HG02870 (cell line): ENCODE measurements around the gene IKBKE.

ENCODE experiments used
- ATAC-seq: cut with Tn5 transposase; IDR thresholded peaks from one replicate; pipeline ENCODE4 v1.9.1; 2021; ENCODE audit warnings: mild to moderate bottlenecking, moderate library complexity; ENCODE audit not compliant: unreplicated experiment

IKBKE gene

DNA sequence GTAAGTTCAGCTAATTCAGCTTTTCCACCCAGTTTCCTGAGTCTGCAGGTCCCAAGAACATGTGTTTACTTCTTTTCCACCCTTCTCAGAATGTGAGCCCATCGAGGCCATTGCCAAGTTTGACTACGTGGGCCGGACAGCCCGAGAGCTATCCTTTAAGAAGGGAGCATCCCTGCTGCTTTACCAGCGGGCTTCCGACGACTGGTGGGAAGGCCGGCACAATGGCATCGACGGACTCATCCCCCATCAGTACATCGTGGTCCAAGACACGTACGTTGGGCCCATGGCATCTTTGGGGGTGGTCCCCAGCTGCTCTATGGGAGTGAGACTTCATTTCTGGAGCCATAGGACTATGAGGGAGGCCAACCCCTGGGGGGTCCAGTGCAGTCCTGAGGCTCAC is 17.2 kb upstream of the IKBKE start:
- no peak for ATAC-seq

DNA sequence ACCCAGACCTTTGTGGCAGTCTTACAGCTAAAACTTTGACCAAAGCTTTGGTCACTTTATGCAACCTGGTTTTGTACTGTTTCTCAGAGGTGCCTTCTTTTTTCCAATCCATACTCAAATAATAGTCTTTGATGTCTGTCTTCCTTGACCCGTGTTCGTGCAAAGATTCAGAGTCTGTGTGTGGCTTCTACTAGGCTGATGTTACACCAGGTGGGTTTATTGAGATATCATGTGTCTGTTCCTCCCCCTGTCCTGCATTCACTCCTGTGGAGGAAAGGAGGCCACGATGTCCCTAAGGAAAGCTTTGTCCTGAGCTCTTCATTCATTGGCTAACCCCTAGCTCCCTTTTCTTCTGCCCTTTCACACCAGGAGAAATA is 15.0 kb upstream of the IKBKE start:
- no peak for ATAC-seq

DNA sequence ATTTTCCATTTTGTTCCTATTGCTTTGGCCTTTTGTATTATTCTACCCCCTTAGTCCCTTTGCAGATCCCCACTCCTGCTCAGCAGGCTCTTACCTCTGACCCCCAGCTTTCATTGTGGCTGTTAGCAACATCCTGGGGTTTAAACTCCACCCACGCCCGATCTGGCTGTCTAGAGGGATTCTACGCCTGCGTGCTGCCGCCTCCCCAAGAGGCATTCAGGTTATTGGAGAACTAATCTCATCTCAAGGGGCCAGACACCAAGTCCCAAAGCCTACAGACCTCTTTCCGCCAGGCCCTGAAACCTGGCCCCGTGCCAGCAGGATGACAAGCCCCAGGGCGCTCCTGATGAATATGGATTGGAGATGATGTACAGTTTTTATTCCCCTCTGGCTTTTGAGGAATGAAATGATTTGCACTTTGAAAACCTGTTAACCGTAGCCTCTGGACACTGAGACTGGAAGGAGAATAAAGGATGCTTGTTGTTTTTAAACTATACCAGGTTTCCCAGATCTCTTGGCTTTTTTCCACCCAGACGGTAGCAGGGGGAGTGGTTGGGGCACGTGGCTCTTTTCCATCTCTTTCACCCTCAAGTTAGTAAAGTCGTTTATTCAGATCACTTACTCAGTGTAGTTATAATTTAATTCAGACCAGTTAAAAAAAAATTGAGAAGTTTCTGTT is 14.5 kb upstream of the IKBKE start:
- no peak for ATAC-seq

DNA sequence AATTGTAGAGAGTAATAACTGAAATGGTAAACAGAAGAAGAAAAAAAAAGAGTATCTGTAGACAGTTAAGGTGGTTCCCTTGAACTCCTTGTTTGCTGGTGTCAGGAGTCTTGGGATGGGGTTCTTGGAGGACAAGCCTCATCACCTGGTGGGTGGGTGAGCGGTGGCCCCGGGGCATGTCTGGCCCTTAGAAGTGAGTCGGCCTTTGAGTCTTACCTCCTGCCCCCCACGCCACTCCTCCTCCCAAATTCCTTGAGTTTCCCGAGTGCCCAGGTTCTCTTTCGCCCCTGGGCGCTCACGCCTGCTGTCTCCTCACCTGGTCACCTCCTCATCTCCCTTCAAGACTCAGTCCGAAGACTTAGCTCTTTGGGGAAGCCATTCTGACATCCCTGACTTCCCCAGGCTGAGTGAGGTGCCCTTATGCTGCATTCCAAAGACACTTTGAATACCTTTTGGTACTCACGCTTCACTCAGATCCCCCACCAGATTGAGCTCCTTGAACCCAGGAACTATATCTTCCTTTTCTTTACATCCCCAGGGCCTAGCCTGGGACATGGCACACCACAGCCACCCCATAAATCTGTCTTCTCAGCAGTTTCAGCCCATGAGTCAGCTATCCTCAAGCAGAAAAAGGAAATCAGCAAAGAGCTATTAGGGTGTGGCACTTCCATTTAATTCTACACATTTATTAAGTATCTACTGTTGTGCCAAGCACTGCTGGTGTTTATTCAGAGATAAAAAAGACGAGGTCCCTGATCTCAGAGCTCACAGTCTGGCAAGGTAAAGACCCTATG is 13.5 kb upstream of the IKBKE start:
- ATAC-seq: no peak

DNA sequence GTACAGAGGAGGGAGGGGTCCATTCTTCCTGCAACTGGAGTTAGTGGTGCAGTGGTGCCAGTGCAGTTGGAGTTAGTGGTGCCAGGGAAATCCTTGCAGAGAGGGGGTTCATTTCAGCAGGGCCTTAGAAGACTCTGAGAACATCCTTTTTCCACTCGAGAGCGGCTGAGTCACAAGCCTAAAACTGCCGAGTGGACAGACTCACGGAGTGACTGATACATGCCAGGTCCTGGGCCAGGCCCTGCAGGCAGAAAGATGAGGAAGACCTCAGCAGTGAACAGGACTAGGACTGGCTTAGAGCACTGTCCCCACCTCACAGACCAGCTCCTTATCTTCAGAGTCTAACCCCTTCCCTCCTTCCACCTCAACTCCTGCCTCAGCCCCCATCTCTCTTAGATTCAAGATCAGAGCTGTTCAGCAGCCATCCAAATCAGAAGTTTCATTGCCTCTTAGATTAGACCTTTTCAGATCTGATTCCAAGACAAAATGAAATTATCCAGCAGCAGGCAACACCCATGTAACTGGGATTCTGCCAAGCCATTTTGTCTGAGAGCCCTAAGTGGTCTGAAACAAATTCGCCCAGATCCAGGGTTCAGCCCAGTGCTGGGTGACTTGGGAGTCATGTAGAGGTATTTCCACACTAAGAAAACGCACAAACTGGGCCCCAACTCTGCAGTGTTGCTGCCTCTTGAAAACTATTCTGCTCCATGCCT is 12.7 kb upstream of the IKBKE start:
- no peak for ATAC-seq

DNA sequence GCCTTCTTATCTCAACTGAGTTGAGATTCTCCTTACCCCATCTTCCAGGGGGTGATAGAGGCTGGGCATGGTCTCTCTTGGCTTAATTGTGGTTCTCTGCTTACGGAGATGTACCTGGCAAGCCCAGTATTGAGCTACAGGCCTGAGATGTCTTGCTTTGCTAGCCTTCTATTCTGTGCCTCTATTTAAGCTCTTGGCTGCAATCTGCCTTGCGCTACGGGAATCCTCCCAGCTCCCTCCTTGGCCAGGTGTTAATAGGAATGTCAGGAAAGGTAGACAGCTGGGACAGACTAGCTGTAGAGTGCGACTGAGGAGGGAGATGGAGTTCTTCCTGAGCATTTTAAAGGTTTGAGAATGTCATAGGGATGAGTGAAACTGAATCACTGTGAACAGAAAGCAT is 10.6 kb upstream of the IKBKE start:
- ATAC-seq: no peak

DNA sequence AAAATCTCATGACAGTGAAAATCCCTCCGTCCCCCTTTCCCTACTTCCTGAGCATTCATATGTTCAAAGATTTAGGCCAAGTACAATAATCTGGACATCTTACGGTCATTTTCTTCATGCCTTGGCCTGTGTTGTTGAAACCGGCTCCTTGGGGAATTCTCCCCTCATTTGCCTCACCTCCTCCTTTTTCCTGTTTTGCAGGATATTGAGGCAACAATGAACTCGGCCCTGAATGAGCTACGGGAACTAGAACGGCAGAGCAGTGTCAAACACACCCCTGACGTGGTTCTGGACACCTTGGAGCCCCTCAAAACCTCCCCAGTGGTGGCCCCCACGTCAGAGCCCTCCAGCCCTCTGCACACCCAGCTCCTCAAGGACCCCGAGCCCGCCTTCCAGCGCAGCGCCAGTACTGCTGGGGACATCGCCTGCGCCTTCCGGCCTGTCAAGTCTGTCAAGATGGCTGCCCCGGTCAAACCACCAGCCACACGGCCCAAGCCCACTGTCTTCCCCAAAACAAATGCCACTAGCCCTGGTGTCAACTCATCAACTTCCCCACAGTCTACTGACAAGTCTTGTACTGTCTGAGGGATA is 9.3 kb upstream of the IKBKE start:
- no peak for ATAC-seq

DNA sequence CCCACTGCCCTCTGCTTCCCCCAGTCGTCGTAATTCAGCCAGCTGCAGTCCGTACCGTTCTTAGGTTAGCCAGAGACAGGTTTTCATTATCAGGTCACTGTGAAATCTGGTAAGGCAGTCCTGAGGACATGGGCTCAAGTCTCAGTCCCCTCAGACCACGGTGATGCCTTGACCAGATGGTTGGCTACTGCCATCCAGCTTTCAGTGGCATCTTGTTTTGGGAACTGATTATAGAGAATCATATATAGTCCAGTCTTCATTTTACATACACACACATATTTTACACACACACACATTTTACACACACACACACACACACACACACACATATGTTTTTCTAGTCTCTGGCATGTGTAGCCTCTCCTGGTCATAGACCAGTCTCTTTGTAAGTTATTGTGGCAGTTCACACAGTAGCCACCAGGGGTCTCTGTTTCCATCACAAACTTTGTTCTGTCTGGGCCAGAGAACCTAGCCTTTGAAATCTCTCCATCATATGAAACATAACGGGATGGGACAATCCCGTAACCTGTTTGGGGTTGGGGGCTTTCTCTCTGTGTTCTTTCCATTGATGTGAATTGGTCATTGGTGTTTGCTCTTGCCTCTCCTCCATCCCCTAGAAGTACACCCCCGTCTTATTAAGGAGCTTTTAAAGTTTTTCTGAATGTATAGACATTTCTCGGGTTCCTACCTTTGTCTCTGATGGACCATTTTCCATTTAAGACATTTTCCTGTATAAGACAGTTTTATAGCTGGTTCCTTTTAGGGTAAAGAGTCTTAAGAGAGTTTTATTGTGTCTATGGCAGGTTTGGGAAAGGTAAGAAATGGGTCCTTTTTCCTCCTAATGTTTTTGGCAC is 8.4 kb upstream of the IKBKE start:
- no peak for ATAC-seq

DNA sequence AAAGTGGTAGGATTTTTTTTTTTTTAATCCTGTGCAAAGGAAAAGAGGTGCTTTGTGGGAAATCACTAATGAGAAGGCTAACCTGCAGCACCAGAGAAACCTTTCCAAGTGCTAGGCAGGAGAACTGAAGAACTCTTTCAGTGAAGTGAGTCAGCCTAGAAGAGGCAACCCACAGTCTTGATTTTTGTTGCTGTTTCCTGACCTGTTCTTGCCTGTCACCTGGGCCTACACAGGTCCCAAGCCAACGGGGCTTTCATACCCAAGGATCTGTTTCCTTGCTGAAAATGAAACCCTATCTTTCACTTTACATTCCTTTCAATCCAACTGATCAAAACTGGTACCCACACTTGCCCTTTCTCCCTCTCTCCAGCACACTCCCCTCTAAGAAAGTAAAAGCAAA is 7.1 kb upstream of the IKBKE start:
- no peak for ATAC-seq

DNA sequence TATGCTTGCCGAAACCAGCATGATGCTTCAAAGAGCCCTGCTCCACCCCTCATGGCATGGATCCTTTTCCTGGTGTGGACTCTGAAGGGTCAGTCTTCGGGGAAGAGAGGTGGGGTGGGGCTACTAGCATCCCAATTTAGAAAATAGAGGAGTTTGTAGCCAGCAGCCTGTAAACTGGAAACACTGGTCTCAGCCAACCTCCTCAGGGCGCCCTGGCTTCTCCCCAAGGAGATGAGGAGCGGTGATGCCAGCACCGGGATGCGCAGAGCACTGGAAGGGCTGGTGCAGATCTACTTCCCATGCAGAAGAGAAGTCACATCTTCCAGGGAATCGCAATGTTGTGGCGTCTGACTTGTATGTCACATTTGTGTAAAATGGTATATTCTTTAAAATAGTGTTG is 6.4 kb upstream of the IKBKE start:
- ATAC-seq: no peak

DNA sequence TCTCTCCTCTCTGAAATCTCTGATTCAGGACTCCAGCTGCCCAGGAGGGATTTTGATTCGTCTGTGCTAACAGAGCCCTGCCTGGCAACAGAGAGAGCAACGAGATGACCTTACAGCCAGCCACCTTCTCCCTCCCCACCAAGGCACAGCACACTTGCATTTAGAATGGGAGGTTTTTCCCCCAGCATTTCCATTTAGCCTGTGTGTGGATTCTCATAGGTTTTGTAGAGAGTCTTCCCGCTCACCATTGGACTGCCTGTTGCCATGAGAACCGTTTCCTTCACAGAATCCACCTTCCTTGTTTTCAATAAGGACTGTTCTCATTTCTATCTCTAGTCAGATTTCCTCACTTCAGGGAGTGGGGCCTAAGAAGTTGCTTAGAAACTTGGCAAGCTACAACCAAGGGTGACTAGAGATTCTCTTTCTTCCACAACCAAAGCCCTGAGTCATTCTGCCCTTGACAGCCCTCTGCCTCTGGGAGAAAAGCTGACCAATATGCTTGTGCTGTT is 5.8 kb upstream of the IKBKE start:
- no peak for ATAC-seq

DNA sequence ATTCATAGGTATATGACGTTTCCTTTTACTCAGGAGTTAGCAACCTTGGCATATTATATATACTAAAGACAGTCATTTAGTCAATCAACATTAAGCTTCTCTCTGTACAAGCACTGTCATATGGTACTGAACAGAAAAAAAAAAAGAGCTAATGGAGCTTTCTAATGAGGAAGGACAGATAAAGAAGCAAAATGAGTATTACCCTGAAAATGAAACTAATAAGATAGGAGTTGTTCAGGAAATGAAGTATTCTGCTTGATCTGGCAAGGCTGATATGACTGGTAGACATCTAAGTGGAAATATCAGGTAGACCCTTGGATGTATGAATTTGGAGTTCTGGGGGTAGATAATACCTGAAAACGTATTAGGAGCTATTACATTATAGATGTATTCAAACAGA is 4.3 kb upstream of the IKBKE start:
- peak; percentile 27 for ATAC-seq

DNA sequence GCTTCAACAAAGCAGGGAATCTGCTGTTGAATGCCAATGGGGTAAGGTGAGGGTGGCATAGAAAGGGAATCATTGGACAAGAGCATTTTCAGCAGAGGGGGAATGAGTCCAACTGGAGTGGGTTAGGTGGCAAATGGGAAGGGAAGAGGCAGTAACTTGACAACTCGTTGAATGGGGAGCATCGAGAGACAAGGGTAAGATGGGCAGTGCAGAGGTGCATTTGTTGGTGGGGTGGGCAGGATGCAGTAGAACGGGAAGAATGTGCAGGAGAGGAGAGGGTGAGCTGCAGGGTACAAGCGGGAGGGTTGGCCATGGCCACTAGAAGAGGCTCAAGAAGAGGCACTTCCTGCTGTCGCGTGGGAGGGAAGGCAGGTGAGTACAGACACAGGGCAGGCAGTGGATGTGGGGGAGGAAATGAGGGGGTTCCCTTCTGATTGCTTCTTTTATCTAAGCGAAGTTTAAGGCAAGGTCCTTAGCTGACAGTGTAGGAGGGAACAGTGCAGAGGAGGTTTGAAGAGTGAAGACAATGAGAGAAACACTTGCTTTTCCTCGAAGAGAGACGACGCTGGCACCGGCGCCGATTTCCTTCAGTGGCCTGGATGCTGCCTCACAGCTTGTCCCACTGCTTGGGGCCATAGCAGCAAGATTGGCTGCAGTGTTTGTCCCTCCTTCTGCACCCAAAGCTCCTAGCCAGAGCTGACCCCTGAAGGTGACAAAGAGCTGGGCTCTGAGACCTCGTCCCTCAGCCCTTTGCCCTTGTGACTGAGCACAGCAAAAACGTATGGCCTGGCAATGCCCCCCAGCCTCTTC is 3.2 kb upstream of the IKBKE start:
- no peak for ATAC-seq

DNA sequence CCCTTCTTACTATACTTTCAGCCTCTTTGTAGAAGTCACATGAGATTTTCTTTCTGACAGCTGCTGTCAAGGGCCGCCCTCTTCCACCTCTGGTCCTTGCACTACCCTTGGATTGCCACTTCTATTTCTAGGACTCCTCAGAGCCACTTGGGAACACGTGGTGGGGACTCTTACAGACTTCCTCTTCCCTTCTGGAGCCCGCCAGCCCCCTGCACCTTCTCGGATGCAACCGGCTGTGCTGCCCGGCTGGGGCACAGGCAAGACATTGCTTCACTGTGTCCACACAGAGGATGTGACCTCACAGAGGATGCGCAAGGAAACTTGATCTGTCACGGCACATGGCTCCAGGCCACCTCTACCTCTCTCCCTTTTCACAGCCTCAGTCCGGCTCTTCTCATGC is 2.4 kb upstream of the IKBKE start:
- no peak for ATAC-seq

DNA sequence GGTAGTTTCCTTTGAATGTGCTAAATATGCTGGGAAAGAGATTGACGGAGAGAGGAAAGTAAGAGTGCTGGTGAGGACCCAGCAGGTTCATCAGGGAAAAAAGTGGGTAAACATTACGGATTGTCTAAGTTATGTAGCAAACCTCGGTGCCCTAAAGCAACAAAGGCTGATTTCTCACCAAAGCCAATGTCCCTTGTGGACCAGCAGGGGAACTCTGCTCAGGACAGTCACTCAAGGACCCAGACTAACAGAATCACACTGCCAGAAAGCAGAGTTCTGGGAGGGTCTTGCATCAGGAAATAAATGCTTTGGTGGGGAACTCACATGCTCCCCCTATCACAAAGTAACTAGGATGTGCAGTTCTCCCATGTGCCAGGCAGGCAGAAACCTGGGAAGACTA is 1.7 kb upstream of the IKBKE start:
- ATAC-seq: no peak

DNA sequence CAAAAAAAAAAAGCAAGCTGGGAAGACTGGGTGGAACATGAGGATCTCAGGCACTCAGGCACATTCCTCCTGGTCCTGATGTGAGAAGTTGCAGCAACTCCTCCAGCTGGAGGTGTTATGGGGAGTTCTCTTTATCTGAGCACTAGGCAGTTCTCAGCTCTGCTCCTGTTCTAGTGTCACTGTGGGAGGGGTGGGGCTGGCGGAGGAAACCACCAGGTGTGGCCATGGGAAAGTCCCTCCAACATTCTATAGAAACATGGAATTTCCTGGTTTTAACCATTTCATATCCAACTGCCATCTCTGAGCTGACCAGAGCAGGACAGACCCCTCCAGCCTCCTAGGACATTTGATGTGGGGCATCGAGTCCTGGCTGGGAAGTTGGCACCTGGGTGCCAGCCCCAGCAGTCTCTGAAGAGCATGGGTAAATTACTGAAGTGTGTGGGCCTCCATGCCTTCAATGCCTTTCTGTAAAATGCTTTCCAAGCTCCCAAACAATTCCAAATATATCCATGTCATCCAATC is 804 bp upstream of the IKBKE start:
- ATAC-seq: no peak

DNA sequence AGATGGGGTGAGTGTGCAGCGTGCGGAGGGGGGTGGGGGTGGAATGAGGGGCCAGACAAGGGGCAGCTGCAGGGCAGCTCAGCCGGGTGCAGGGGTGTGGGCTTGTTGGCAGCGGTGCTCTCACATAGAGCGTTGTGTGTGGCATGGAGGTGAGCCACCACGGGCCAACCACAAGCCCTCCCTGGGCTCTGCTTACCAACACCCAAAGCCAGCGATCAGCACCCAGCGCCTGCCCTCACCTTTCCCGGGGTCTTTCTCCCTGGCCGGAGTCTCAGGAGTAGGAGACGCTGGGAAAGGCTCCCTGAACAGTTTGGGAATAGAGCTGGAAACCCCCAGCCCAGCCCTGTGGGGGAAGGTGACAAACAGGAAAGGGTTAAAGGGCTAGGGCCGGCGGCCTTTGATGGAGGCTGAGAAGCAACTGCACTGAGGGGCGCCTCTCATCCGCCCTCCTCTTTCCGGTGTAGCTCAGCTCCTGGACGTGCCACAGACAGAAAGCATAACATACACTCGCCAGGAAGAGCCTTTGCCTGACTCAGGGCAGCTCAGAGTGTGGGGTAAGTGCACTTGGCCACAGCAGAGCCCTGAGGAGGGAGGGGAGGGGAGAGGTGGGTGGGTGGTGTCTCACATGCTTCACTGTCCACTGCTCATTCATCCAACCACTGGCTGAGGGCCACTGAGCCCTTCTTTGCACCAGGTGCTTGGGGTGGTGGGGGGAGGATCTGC is 577 bp downstream of the IKBKE start:
- ATAC-seq: peak; percentile 1

DNA sequence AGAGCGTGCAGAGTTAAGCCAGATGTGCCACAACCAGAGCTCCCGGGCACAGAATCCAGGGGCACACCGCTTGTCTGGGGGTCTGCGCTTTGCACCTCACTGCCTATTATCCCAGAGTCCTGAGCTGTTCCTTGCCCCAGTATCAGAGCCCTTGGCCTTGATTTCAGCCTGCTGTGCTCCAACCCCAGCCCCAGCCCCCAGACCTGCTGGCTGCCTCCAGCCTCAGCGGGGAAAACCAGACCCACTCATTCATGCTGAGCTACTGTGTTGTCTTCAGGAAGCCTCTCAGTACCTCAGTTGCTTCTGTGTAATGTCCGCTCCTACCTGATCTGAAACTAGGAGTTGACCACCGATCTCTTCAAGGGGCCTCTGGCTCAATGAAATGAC is 1.1 kb downstream of the IKBKE start:
- peak; percentile 39 for ATAC-seq

DNA sequence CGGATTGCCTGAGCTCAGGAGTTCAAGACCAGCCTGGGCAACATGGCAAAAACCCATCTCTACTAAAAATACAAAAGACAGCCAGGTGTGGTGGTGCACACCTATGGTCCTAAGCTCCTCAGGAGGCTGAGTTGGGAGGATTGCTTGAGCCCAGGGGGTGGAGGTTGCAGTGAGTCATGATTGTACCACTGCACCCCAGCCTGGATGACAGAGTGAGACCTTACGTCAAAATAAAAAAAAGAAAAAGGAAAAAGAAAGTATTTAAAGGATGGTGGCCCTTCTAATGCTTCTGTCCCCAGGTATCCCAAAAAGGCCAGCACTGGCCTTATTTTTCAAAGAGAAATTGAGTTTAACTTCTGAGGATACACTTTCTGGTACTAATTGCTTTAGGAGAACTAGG is 1.7 kb downstream of the IKBKE start:
- ATAC-seq: no peak
